Measurements from ENCODE around the gene VKORC1L1. TPM values are rescaled to one million over a fixed set of nuclear protein-coding genes. Genes with fewer than 3 reads are reported as not detected.

VKORC1L1 gene
- polyA plus RNA-seq, 2 of the 4 experiments (the other 2 are of a cell fraction) = 28.3 to 36.7 TPM

DNA sequence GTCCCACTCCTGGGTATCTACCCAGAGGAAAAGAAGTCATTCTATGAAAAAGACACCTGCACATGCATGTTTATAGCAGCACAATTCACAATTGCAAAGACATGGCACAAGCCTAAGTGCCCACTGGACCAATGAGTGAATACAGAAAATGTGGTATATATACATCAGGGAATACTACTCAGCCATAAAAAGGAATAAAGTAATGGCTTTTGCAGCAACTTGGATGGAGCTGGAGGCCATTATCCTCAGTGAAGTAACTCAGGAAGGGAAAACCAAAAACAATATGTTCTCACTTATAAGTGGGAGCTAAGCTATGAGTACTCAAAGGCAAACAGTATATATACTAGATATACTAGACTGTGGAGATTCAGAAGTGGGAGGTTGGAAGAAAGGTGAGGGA, 53.7 kb downstream of the VKORC1L1 start:
- ATAC-seq = no peak
- Histone ChIP-seq H3K4me1 (no peaks in the 10 kb centered on the region), H3K27ac (no peak overlapping the region), H3K4me2 (no peak overlapping the region), H3K4me3 (no peak overlapping the region), H3K9me3 (no peaks in the 10 kb centered on the region)
- no peak for TF ChIP-seq E2F6 (IDR thresholded peaks at IDR 0.05; ENCODE audit: borderline replicate concordance, low read depth)
- no peak for TF ChIP-seq KDM1A (IDR thresholded peaks at IDR 0.05; ENCODE audit: low read depth)
- TF ChIP-seq KDM5A (IDR thresholded peaks at IDR 0.05) = no peak
- TF ChIP-seq PHF8 (IDR thresholded peaks at IDR 0.05; ENCODE audit: borderline replicate concordance, low read depth) = no peak
- CTCF ChIA-PET = no interaction called here
- POLR2A ChIA-PET = no interaction called here
- no peak for FAIRE-seq
- DNase-seq (ENCODE audit: low read depth in 1 of 2, low spot score in 1 of 2) = no peak

GRCh38 chr7:65927489-65928448, 54.9 kb downstream of the VKORC1L1 start:
- CTCF ChIA-PET = no interaction called here
- FAIRE-seq = no peak
- H3K27ac ChIP-seq = no peak overlapping the region
- H3K9me3 ChIP-seq = no peaks in the 10 kb centered on the region
- no peak overlapping the region for H3K4me3 ChIP-seq
- no peak for DNase-seq (ENCODE audit: low read depth in 1 of 2, low spot score in 1 of 2)
- POLR2A ChIA-PET = no interaction called here
- 84% methylated on average over 6 of the region's 6 CpGs for WGBS (ENCODE audit: missing lambda C conversion rate)
- H3K4me1 ChIP-seq = no peaks in the 10 kb centered on the region
- ATAC-seq = peak in 1 of 2 experiments; percentile 33; a peak in 2 of 6 replicates
- no peak for TF ChIP-seq ELK1 (IDR thresholded peaks at IDR 0.05; ENCODE audit: low read depth, low read length)
- no peak for TF ChIP-seq FOSL2 (IDR thresholded peaks at IDR 0.05)
- TF ChIP-seq FOSL2 (CRISPR knock-in tag; IDR thresholded peaks at IDR 0.05) = no peak
- no peak for TF ChIP-seq CBX8 (IDR thresholded peaks at IDR 0.05)
- no peak for TF ChIP-seq RCOR1 (IDR thresholded peaks at IDR 0.05; ENCODE audit: low read depth, low read length)
- H3K4me2 ChIP-seq = no peak overlapping the region

- ATAC-seq = no peak
- Histone ChIP-seq H3K4me3 (no peak overlapping the region), H3K9me3 (no peaks in the 10 kb centered on the region), H3K4me2 (no peak overlapping the region), H3K4me1 (no peaks in the 10 kb centered on the region), H3K27ac (no peak overlapping the region)
- CTCF ChIA-PET = no interaction called here
- POLR2A ChIA-PET = no interaction called here
- TF ChIP-seq CHD4 (IDR thresholded peaks at IDR 0.05; ENCODE audit: borderline replicate concordance) = no peak
- TF ChIP-seq PHF8 (IDR thresholded peaks at IDR 0.05; ENCODE audit: borderline replicate concordance, low read depth) = no peak
- DNase-seq (ENCODE audit: low read depth in 1 of 2, low spot score in 1 of 2) = no peak
- FAIRE-seq = no peak
- 94% methylated on average over 4 of the region's 4 CpGs for WGBS (ENCODE audit: missing lambda C conversion rate)
These were observed 58.8 kb downstream of the VKORC1L1 start for GRCh38 chr7:65931685-65932084.

GRCh38 chr7:65937296-65937695, 64.4 kb downstream of the VKORC1L1 start:
- Histone ChIP-seq H3K4me3 (no peak overlapping the region), H3K9me3 (no peaks in the 10 kb centered on the region), H3K27ac (no peak overlapping the region), H3K4me1 (no peaks in the 10 kb centered on the region), H3K4me2 (no peak overlapping the region)
- ATAC-seq (no peak), FAIRE-seq (no peak), DNase-seq (ENCODE audit: low read depth in 1 of 2, low spot score in 1 of 2) (no peak)
- WGBS (ENCODE audit: missing lambda C conversion rate) = 97% methylated on average over 2 of the region's 2 CpGs
- CTCF ChIA-PET = no interaction called here
- POLR2A ChIA-PET = no interaction called here
- TF ChIP-seq HOXA7 (CRISPR knock-in tag; IDR thresholded peaks at IDR 0.05) (no peak), ZNF302 (CRISPR knock-in tag; IDR thresholded peaks at IDR 0.05) (no peak), EP300 (IDR thresholded peaks at IDR 0.05) (no peak), ELK1 (IDR thresholded peaks at IDR 0.05; ENCODE audit: low read depth, low read length) (no peak), NFE2L2 (conservative IDR thresholded peaks at IDR 0.05; ENCODE audit: low read length) (no peak), MAFK (IDR thresholded peaks at IDR 0.05; ENCODE audit: partially characterized antibody) (no peak), CBX2 (IDR thresholded peaks at IDR 0.05; ENCODE audit: borderline replicate concordance, low read depth) (no peak), HES2 (IDR thresholded peaks at IDR 0.05) (no peak), MAX (IDR thresholded peaks at IDR 0.05) (no peak), RFX5 (IDR thresholded peaks at IDR 0.05) (no peak), ESRRA (IDR thresholded peaks at IDR 0.05; ENCODE audit: borderline replicate concordance, low read length) (no peak), MYC (IDR thresholded peaks at IDR 0.05; ENCODE audit: borderline replicate concordance, low read length) (no peak), CEBPB (IDR thresholded peaks at IDR 0.05) (no peak), TP53 (CRISPR knock-in tag; IDR thresholded peaks at IDR 0.05) (no peak), NPAS2 (CRISPR knock-in tag; IDR thresholded peaks at IDR 0.05; ENCODE audit: borderline replicate concordance) (no peak), FOXS1 (CRISPR knock-in tag; IDR thresholded peaks at IDR 0.05) (no peak), ZC3H11A (IDR thresholded peaks at IDR 0.05) (no peak)
